Keratinocyte (primary cell): ENCODE measurements around the gene DCST2.

Experiments used
- EZH2 ChIP-seq: IDR thresholded peaks from one replicate; pipeline ENCODE4 v1.6.1; 2012; ENCODE audit warnings: inconsistent platforms, mild to moderate bottlenecking, low read length, moderate library complexity
- TF ChIP-seq, protein P1 (sequence below), 3 experiments: IDR thresholded peaks in 1 of 3; conservative IDR thresholded peaks in 1 of 3; optimal IDR thresholded peaks in 1 of 3; 2 replicates in 2 of 3; 3 replicates in 1 of 3; pipeline versions ENCODE3 to v1.5.1; 2011; ENCODE audit warnings: low read length in 3 of 3, mild to moderate bottlenecking in 3 of 3, moderate library complexity in 2 of 3, control low read depth in 1 of 3, inconsistent platforms in 1 of 3; ENCODE audit not compliant: insufficient read depth in 2 of 3; ENCODE audit errors: extremely low read depth in 1 of 3

DNA sequence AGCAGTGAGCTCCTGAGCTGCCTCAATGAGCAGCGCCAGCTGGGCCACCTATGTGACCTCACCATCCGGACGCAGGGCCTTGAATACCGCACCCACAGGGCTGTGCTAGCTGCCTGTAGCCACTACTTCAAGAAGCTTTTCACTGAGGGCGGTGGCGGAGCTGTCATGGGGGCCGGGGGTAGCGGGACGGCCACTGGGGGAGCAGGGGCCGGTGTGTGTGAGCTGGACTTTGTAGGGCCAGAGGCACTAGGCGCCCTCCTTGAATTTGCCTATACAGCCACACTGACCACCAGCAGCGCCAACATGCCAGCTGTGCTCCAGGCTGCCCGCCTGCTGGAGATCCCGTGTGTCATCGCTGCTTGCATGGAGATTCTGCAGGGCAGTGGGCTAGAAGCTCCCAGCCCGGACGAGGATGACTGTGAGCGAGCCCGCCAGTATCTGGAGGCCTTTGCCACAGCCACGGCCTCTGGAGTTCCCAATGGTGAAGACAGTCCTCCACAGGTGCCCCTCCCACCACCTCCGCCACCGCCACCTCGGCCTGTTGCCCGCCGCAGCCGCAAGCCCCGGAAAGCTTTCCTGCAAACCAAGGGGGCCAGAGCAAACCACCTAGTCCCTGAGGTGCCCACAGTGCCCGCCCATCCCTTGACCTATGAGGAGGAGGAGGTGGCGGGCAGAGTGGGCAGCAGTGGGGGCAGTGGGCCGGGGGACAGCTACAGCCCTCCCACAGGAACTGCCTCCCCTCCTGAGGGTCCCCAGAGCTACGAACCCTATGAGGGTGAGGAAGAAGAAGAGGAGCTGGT, 18.7 kb downstream of the DCST2 start:
- TF ChIP-seq, protein P1, sequence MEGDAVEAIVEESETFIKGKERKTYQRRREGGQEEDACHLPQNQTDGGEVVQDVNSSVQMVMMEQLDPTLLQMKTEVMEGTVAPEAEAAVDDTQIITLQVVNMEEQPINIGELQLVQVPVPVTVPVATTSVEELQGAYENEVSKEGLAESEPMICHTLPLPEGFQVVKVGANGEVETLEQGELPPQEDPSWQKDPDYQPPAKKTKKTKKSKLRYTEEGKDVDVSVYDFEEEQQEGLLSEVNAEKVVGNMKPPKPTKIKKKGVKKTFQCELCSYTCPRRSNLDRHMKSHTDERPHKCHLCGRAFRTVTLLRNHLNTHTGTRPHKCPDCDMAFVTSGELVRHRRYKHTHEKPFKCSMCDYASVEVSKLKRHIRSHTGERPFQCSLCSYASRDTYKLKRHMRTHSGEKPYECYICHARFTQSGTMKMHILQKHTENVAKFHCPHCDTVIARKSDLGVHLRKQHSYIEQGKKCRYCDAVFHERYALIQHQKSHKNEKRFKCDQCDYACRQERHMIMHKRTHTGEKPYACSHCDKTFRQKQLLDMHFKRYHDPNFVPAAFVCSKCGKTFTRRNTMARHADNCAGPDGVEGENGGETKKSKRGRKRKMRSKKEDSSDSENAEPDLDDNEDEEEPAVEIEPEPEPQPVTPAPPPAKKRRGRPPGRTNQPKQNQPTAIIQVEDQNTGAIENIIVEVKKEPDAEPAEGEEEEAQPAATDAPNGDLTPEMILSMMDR (optimal IDR thresholded peaks at IDR 0.05 in 1 of 3, IDR thresholded peaks at IDR 0.05 in 1 of 3, conservative IDR thresholded peaks at IDR 0.05 in 1 of 3; ENCODE audit: extremely low read depth in 1 of 3, insufficient read depth in 2 of 3, low read length in 3 of 3): no peak
- no peak for TF ChIP-seq EZH2
